HepG2 (cell line): Measurements from ENCODE around the gene AKAP1. TPM values are rescaled to one million over a fixed set of nuclear protein-coding genes. Genes with fewer than 3 reads are reported as not detected.
A peak's percentile ranks its signal among the peaks of the same experiment; 100 is the strongest.

Source experiments
- BRF2 ChIP-seq: sonication (generic); formaldehyde crosslinking; IDR thresholded peaks from 2 replicates; pipeline ENCODE4 v1.8.1; 2022; ENCODE audit warnings: mild to moderate bottlenecking, missing genetic modification reagents
- CAMTA2 ChIP-seq: sonication (generic); formaldehyde crosslinking; IDR thresholded peaks from 2 replicates; pipeline ENCODE4 v1.4.0; 2020; ENCODE audit warnings: mild to moderate bottlenecking, missing genetic modification reagents, borderline replicate concordance
- CBX5 ChIP-seq: sonication (generic); formaldehyde crosslinking; IDR thresholded peaks from 2 replicates; pipeline ENCODE4 v1.4.0; 2020; ENCODE audit warnings: missing genetic modification reagents, borderline replicate concordance
- DZIP1 ChIP-seq: sonication (generic); formaldehyde crosslinking; IDR thresholded peaks from 2 replicates; pipeline ENCODE4 v1.5.0; 2020; ENCODE audit warnings: mild to moderate bottlenecking, missing genetic modification reagents
- FOXJ3 ChIP-seq: sonication (generic); formaldehyde crosslinking; IDR thresholded peaks from 2 replicates; pipeline ENCODE4 v1.4.0; 2020; ENCODE audit warnings: missing genetic modification reagents, mild to moderate bottlenecking, borderline replicate concordance
- HOXA5 ChIP-seq: sonication (generic); formaldehyde crosslinking; IDR thresholded peaks from 2 replicates; pipeline ENCODE4 v1.4.0; 2020; ENCODE audit warnings: missing genetic modification reagents
- KLF9 ChIP-seq: IDR thresholded peaks from 2 replicates; pipeline ENCODE4 v1.6.1; 2016; ENCODE audit warnings: low read depth
- MXD4 ChIP-seq: IDR thresholded peaks from 2 replicates; pipeline ENCODE4 v1.6.1; 2016; ENCODE audit warnings: mild to moderate bottlenecking, missing biosample characterization, missing genetic modification reagents
- RELA ChIP-seq: sonication (generic); formaldehyde crosslinking; IDR thresholded peaks from 2 replicates; pipeline ENCODE4 v1.4.0; 2020; ENCODE audit warnings: missing genetic modification reagents
- TARDBP ChIP-seq: sonication (generic); formaldehyde crosslinking; IDR thresholded peaks from 2 replicates; pipeline ENCODE4 v1.8.0; 2022; ENCODE audit warnings: mild to moderate bottlenecking, missing genetic modification reagents
- TCF7L2 ChIP-seq: IDR thresholded peaks from 2 replicates; pipeline ENCODE4 v1.6.1; 2011; ENCODE audit warnings: mild to moderate bottlenecking, low read depth, low read length, moderate library complexity
- WIZ ChIP-seq: sonication (generic); formaldehyde crosslinking; IDR thresholded peaks from 2 replicates; pipeline ENCODE4 v1.5.1; 2020; ENCODE audit warnings: mild to moderate bottlenecking, missing genetic modification reagents
- ZC3H13 ChIP-seq: sonication (generic); formaldehyde crosslinking; IDR thresholded peaks from 2 replicates; pipeline ENCODE4 v1.8.1; 2023; ENCODE audit warnings: mild to moderate bottlenecking, missing genetic modification reagents, moderate library complexity
- ZNF138 ChIP-seq: sonication (generic); formaldehyde crosslinking; IDR thresholded peaks from 2 replicates; pipeline ENCODE4 v1.5.0; 2020; ENCODE audit warnings: mild to moderate bottlenecking, low read depth, missing genetic modification reagents
- ZNF142 ChIP-seq: sonication (generic); formaldehyde crosslinking; IDR thresholded peaks from 2 replicates; pipeline ENCODE4 v1.4.0; 2020; ENCODE audit warnings: missing genetic modification reagents
- ZNF343 ChIP-seq: sonication (generic); formaldehyde crosslinking; IDR thresholded peaks from 2 replicates; pipeline ENCODE4 v1.4.0; 2020; ENCODE audit warnings: mild to moderate bottlenecking, missing genetic modification reagents
- polyA plus RNA-seq, 8 experiments: library from polyadenylated mRNA; depleted of rRNA in 3 of 8; stranded (reverse) in 7 of 8; unstranded in 1 of 8; fragments of >200 nt; fragmentation: Illumina TruSeq in 4 of 8; extraction: Trizol in 4 of 8; gene quantifications; 2 replicates each; pipeline versions ENCODE4 v1.2.1 to v1.2.3, GENCODE V29; 2011 to 2016; ENCODE audit warnings: low read depth in 4 of 8, missing spikeins in 1 of 8, mixed read lengths in 1 of 8; ENCODE audit not compliant: insufficient read depth in 1 of 8
- total RNA-seq, 5 experiments: library from RNA; depleted of rRNA; stranded (reverse); fragments of >200 nt; fragmentation: Illumina TruSeq; extraction: Trizol; gene quantifications; 2 replicates each; pipeline ENCODE4 v1.2.3, GENCODE V29; 2016; ENCODE audit warnings: low read depth in 1 of 5
- TF ChIP-seq, protein P1 (sequence below): conservative IDR thresholded peaks from 2 replicates; pipeline ENCODE4 v1.6.1; 2018; ENCODE audit warnings: missing genetic modification reagents

Gene AKAP1
- total and polyA plus RNA-seq, 2 of the 13 experiments (the other 11 are each of a cell fraction or from before 2014, with no cell fraction given), result 101 to 131 TPM

DNA sequence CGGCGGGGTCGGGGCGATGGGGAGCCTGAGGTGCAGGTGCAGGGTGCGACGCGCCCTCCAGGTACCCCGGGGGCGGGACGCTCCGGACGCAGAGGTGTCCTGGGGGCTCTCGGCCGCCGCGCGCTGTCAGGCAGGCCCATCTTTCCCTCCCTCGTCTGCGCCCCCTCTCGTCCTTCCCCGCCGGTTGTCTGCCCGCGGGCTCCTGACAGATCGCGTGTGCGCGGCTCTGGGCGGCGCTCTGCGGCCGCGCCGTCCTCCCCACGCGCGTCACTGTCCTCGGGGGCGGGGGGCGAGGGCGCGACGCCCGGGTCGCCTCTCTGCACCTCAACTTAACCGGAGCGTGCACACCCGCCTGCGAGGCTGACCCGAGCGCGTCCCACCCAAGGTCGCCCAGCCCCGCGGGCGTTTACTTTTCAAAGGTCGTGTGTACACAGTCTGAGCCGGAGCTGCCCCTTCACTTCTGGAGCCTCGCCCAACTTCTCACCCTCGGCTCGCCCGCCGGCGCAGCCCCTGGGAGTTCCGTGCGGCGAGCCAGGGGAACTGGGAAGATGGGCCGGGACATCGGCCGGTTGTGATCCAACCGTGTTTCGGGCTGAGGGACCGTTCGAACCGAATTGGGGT lies 512 bp downstream of the AKAP1 start (continued):
- TF ChIP-seq, protein P1, sequence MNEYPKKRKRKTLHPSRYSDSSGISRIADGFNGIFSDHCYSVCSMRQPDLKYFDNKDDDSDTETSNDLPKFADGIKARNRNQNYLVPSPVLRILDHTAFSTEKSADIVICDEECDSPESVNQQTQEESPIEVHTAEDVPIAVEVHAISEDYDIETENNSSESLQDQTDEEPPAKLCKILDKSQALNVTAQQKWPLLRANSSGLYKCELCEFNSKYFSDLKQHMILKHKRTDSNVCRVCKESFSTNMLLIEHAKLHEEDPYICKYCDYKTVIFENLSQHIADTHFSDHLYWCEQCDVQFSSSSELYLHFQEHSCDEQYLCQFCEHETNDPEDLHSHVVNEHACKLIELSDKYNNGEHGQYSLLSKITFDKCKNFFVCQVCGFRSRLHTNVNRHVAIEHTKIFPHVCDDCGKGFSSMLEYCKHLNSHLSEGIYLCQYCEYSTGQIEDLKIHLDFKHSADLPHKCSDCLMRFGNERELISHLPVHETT (CRISPR knock-in tag), result peak; percentile 85
- TF ChIP-seq HOXA5, result peak; percentile 15; the same call in 1 of the 2 replicates
- TF ChIP-seq FOXJ3, result peak; percentile 88
- peak; percentile 72 for TF ChIP-seq ZNF142 (CRISPR knock-in tag)
- peak; percentile 91 for TF ChIP-seq MXD4
- TF ChIP-seq WIZ, result peak; percentile 87; the same call in 1 of the 2 replicates
- 0 out of 2 replicates have a peak, but pooled peaks have one; percentile 79 for TF ChIP-seq ZNF343
- TF ChIP-seq TCF7L2, result no peak
- TF ChIP-seq ZNF138 (CRISPR knock-in tag), result peak; percentile 98
- peak; percentile 93 for TF ChIP-seq CAMTA2 (CRISPR knock-in tag)
- TF ChIP-seq RELA (CRISPR knock-in tag), result no peak
- TF ChIP-seq TARDBP, result peak; percentile 93; the same call in 1 of the 2 replicates
- TF ChIP-seq ZC3H13 (CRISPR knock-in tag), result 0 out of 2 replicates have a peak, but pooled peaks have one; percentile 53
- TF ChIP-seq CBX5 (CRISPR knock-in tag), result peak; percentile 59; the same call in 1 of the 2 replicates
- peak; percentile 74; the same call in 1 of the 2 replicates for TF ChIP-seq BRF2 (CRISPR knock-in tag)
- TF ChIP-seq KLF9 (CRISPR knock-in tag), result no peak
- no peak for TF ChIP-seq DZIP1 (CRISPR knock-in tag)
